Neural progenitor cell (in vitro differentiated cells): ENCODE data around the gene TPSB2.

Experiments used
- EZH2 ChIP-seq: fragments of 200-600 bp; sonication (generic); IDR thresholded peaks from 2 replicates; pipeline ENCODE4 v1.6.1; 2017; ENCODE audit warnings: antibody characterized with exemption, mild to moderate bottlenecking, moderate library complexity
- TF ChIP-seq, protein P1 (sequence below): fragments of 200-600 bp; sonication (generic); IDR thresholded peaks from 2 replicates; pipeline ENCODE4 v1.5.1; 2017; ENCODE audit warnings: antibody characterized with exemption, mild to moderate bottlenecking

DNA sequence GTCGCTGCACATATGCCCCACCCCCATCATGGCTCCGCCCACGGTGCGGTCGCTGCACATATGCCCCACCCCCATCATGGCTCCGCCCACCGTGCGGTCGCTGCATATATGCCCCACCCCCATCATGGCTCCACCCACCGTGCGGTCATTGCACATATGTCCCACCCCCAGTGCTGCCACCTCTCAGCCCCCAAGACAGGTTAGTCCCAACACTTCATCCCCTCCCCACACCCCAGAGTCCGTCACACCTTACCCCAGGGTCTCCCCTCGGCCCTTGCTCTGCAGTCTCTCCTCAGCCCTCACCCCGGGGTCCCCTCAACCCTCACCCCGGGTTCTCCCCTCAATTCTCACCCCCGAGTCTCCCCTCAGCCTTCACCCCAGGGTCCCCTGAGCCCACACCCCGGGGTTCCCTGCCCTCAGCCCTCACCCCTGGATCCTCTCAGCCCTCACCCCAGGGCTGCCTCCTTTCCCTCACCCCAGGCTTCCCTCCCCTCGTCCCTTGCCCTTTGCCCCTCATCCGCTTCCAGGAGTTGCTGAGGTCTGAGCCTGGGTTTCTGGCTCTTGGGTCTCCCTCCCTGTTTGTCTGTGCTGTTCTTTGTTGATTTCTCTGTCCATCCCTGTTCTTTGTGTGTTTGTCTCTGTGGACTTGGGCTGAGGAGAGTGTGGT is 30.5 kb downstream of the TPSB2 start:
- TF ChIP-seq EZH2: no peak
- TF ChIP-seq, protein P1, sequence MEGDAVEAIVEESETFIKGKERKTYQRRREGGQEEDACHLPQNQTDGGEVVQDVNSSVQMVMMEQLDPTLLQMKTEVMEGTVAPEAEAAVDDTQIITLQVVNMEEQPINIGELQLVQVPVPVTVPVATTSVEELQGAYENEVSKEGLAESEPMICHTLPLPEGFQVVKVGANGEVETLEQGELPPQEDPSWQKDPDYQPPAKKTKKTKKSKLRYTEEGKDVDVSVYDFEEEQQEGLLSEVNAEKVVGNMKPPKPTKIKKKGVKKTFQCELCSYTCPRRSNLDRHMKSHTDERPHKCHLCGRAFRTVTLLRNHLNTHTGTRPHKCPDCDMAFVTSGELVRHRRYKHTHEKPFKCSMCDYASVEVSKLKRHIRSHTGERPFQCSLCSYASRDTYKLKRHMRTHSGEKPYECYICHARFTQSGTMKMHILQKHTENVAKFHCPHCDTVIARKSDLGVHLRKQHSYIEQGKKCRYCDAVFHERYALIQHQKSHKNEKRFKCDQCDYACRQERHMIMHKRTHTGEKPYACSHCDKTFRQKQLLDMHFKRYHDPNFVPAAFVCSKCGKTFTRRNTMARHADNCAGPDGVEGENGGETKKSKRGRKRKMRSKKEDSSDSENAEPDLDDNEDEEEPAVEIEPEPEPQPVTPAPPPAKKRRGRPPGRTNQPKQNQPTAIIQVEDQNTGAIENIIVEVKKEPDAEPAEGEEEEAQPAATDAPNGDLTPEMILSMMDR: no peak
